ENCODE data around the gene DENND6A. TPM values are rescaled to one million over a fixed set of nuclear protein-coding genes. Genes with fewer than 3 reads are reported as not detected.
A peak's percentile ranks its signal among the peaks of the same experiment; 100 is the strongest.
"Not testable (repeated sequence)": the region's sequence is repeated elsewhere in the genome, so short reads cannot be mapped to it uniquely, and the experiment has no call there.

Gene DENND6A
- total RNA-seq (2014; rRNA removed; shearing (Covaris generic)), result 19.9 and 28.5 TPM in 2 replicates

- peak; percentile 93 for DNase-seq (ENCODE audit: low read depth)
Measured at GRCh38 chr3:57692396-57693147, at the start of gene DENND6A. DENND6A (minus strand) TSS chr3:57693077; CDS start chr3:57693018, 59 bp downstream.

- DNase-seq (ENCODE audit: low read depth), result no peak
Measured at GRCh38 chr3:57740027-57740426, 47.1 kb upstream of the DENND6A start.

- DNase-seq (ENCODE audit: low read depth), result no peak
Measured at GRCh38 chr3:57738391-57738790, 45.5 kb upstream of the DENND6A start.

DNA sequence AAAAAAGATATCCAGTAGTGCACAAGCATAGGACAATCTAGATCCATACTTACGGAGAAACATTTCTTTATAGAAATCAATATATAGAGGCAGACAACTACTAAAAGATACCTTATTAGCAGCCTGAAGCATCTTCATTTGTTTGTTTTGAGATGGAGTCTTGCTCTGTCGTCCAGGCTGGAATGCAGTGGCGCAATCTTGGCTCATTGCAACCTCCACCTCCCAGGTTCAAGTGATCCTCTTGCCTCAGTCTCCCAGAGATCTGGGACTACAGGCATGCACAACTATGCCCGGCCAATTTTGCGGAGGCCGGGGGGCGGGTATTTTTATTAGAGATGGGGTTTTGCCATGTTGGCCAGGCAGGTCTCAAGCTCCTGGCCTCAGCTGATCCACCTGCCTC, 45.0 kb upstream of the DENND6A start:
- no peak for DNase-seq (ENCODE audit: low read depth)

DNA sequence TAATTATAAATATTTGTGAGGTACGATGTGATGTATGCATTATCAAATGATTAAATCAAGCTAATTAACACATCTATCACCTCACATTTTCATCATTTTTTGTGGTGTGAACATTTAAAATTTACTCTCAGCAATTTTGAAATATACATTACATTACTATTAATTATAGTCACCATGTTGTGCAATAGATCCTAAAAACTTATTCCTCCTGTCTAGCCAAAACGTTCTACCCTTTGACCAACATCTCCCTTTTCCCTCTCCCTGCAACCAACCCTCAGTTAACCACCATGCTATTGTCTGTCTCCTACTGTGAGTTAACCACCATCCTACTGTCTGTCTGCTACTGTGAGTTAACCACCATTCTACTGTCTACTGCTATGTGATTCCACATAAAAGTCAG, 42.5 kb upstream of the DENND6A start:
- no peak for DNase-seq (ENCODE audit: low read depth)

DNA sequence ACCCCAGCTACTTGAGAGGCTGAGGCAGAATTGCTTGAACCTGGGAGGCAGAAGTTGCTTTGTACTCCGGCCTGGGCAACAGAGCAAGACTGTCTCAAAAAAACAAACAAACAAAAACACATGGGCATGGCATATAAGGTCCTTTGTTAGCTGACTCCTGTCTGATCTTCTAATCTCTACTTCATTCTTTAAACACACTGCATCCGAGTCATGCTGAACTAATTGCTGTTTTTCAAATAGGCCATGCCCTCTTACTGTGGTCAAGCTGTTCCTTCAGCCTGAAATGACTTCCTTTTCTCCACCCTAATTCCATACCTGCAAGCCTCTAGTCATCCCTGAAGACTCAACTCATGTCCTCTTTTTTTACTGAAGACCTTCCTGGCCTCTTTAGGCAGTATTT, 40.9 kb upstream of the DENND6A start:
- DNase-seq (ENCODE audit: low read depth), result no peak

- DNase-seq (ENCODE audit: low read depth), result no peak
Measured at GRCh38 chr3:57731311-57731710, 38.4 kb upstream of the DENND6A start.

- no peak for DNase-seq (ENCODE audit: low read depth)
Measured at GRCh38 chr3:57730682-57731081, 37.8 kb upstream of the DENND6A start.

- DNase-seq (ENCODE audit: low read depth), result no peak
Measured at GRCh38 chr3:57729334-57730045, 36.6 kb upstream of the DENND6A start.

DNA sequence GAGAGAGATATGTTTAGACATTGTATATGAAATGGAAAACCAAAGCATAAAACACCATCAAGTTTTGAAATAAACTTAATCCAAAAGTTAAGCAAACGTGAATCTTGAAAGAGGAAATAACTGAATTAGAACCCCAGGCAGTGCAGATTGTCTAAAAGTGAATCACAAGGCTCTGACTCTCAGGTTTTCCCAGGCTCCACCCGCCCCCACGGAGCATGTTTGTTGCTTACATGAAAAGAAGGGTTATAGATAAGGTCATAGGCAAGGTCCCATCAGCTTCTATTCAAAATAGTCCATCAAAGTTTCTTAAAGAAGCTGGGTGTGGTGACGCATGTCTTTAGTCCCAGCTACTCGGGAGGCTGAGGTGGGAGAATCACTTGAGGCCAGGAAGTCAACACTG, 34.2 kb upstream of the DENND6A start:
- no peak for DNase-seq (ENCODE audit: low read depth)

GRCh38 chr3:57726397-57726796, 33.5 kb upstream of the DENND6A start:
- no peak for DNase-seq (ENCODE audit: low read depth)

GRCh38 chr3:57718118-57718517, 25.2 kb upstream of the DENND6A start:
- DNase-seq (ENCODE audit: low read depth), result no peak

- no peak for DNase-seq (ENCODE audit: low read depth)
Measured at GRCh38 chr3:57717205-57717868, 24.5 kb upstream of the DENND6A start.

DNA sequence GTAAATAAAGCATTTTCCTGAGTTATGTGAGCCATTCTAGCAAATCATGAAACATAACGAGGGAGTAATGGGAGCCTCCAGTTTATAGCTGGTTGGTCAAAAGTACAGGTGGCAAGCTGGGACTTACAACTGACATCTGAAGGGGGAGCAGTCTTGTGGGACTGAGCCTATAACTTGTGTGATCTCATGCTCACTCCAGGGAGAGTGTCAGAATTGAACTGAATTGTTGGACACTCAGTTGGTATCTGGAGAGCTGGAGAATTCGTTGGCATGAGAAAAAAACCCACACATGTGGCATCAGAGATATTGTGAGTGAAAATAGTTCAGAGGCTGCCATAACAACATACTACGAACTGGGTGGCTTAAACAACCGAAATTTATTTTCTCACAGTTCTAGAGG, 22.8 kb upstream of the DENND6A start:
- DNase-seq (ENCODE audit: low read depth), result no peak

- peak; percentile 23 for DNase-seq (ENCODE audit: low read depth)
Measured at GRCh38 chr3:57709559-57709958, 16.7 kb upstream of the DENND6A start.

GRCh38 chr3:57709031-57709430, 16.2 kb upstream of the DENND6A start:
- DNase-seq (ENCODE audit: low read depth), result no peak

DNA sequence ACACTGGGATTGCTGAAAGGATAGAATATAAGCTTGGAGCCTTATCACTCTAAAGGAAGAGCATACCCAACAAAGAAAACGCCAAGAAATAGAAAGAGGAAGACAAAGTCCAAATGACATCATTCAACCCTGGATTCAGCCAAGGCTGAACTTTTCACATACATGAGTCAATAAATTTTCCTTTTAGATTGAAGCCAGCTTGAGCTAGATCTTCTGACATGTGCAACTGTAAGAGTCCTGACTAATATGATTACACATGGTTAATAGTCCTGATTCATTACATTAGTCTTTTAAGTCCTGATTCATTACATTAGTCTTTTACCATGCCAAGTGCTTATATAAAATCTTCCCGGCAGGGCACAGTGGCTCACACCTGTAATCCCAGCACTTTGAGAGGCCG, 13.6 kb upstream of the DENND6A start:
- peak; percentile 59 for DNase-seq (ENCODE audit: low read depth)

DNA sequence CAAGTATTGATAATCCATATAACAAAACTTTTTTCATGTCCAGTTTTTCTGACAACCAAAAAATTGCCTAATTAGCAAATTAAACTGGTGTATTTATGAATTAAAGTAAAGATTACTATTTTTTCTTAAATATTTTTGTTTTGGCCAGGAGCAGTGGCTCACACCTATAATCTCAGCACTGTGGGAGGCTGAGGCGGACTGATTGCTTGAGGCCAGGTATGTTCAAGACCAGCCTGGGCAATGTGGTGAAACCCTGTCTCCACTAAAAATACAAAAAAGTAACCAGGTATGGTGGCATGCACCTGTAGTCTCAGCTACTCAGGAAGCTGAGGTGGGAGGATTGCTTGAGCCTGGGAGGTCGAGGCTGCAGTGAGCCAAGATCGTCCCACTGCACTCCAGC, 12.5 kb upstream of the DENND6A start:
- DNase-seq (ENCODE audit: low read depth), result not testable (repeated sequence)

GRCh38 chr3:57701781-57702180, 8.9 kb upstream of the DENND6A start:
- no peak for DNase-seq (ENCODE audit: low read depth)

GRCh38 chr3:57700737-57701136, 7.9 kb upstream of the DENND6A start:
- no peak for DNase-seq (ENCODE audit: low read depth)

DNA sequence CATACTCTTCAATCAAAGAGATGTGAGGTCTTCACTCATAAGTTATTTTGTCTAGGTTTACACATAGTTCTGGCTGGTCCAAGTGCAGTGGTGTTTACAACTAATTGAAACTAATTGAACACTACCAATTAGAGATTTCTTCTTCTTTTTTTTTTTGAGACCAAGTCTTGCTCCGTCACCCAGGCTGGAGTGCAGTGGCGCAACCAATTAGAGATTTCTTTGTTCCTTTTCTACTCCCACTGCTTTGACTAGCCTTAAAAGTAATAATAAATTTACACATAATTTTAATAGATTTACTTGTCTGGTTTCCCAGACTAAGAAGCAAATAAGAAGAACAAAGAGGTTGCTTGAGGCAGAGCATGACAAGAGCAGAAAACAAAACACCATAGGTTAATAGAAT, 6.7 kb upstream of the DENND6A start:
- no peak for DNase-seq (ENCODE audit: low read depth)

DNA sequence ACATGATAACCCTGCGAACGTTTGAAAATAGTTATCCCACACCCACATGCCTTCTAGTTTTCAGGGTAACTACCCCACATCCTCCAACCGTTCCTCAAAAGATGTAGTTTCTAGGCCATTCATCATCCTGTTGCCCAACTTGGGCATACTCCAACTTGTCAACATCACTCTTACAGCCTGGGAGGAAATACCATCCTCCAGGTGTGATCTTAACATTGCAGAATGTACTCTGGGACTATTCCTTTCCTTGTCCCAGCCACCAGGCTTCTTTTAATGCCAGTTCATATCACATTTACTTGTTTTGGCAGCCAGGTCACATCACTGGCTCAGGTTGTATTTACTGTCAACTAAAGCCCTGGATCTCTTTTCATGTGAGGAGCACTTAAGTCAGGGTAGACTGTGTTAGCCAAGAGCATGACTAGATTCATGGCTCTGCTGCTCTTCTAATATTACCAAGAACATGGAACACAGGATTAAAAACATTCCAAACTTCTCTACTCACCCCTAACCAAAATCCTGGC, 4.0 kb upstream of the DENND6A start:
- no peak for DNase-seq (ENCODE audit: low read depth)

- DNase-seq (ENCODE audit: low read depth), result no peak
Measured at GRCh38 chr3:57694146-57694545, 1.3 kb upstream of the DENND6A start.
